KMS-11 (cell line): Measurements from ENCODE around the gene HS3ST2.
"Not testable (repeated sequence)": the region's sequence is repeated elsewhere in the genome, so short reads cannot be mapped to it uniquely, and the experiment has no call there.

Experiments used
- H2AFZ ChIP-seq: fragments of 200-600 bp; sonication (generic); 2 replicates; pipeline ENCODE4 v1.6.1; 2016; ENCODE audit warnings: antibody characterized with exemption, mixed run types, low read depth
- H3K27ac ChIP-seq: fragments of 200-600 bp; sonication (generic); 2 replicates; pipeline ENCODE4 v1.6.1; 2016; ENCODE audit warnings: mild to moderate bottlenecking, mixed run types
- H3K27me3 ChIP-seq: fragments of 200-600 bp; sonication (generic); 2 replicates; pipeline ENCODE4 v1.6.1; 2017; ENCODE audit warnings: mild to moderate bottlenecking, low read depth, mixed run types, moderate library complexity; ENCODE audit not compliant: insufficient read depth
- H3K36me3 ChIP-seq: fragments of 200-600 bp; sonication (generic); 2 replicates; pipeline ENCODE4 v1.6.1; 2017; ENCODE audit warnings: mild to moderate bottlenecking, mixed run types; ENCODE audit not compliant: insufficient read depth
- H3K4me1 ChIP-seq: fragments of 200-600 bp; sonication (generic); 2 replicates; pipeline ENCODE4 v1.6.1; 2016; ENCODE audit warnings: mild to moderate bottlenecking, low read depth, mixed run types; ENCODE audit not compliant: poor library complexity, severe bottlenecking
- H3K4me2 ChIP-seq: fragments of 200-600 bp; sonication (generic); 2 replicates; pipeline ENCODE4 v1.7.0; 2016; ENCODE audit warnings: mild to moderate bottlenecking, mixed run types
- H3K4me3 ChIP-seq: fragments of 200-600 bp; sonication (generic); IDR thresholded peaks from 2 replicates; pipeline ENCODE4 v1.6.1; 2017; ENCODE audit warnings: low read depth, low read length, mixed read lengths; ENCODE audit not compliant: insufficient read depth
- H3K79me2 ChIP-seq: fragments of 200-600 bp; sonication (generic); 2 replicates; pipeline ENCODE4 v1.6.1; 2016; ENCODE audit warnings: low read depth, mixed run types; ENCODE audit not compliant: insufficient read depth
- H3K9ac ChIP-seq: fragments of 200-600 bp; sonication (generic); 2 replicates; pipeline ENCODE4 v1.6.1; 2016; ENCODE audit warnings: mild to moderate bottlenecking, mixed run types
- H4K20me1 ChIP-seq: fragments of 200-600 bp; sonication (generic); 2 replicates; pipeline ENCODE4 v1.6.1; 2016; ENCODE audit warnings: mild to moderate bottlenecking, mixed run types; ENCODE audit not compliant: insufficient read depth
- TF ChIP-seq, protein P1 (sequence below): fragments of 200-600 bp; sonication (generic); conservative IDR thresholded peaks from 2 replicates; pipeline ENCODE4 v1.6.1; 2017; ENCODE audit warnings: low read depth, mild to moderate bottlenecking, antibody characterized with exemption, low read length, moderate library complexity, mixed read lengths

The HS3ST2 gene

GRCh38 chr16:22838681-22839080, 24.7 kb downstream of the HS3ST2 start:
- no peaks in the 10 kb centered on the region for H3K36me3 ChIP-seq
- no peaks in the 10 kb centered on the region for H4K20me1 ChIP-seq
- no peak overlapping the region for H3K9ac ChIP-seq
- H3K79me2 ChIP-seq = no peaks in the 10 kb centered on the region
- no peak overlapping the region for H3K4me2 ChIP-seq
- no peaks in the 10 kb centered on the region for H3K27me3 ChIP-seq
- no peaks in the 10 kb centered on the region for H3K4me1 ChIP-seq
- no peak overlapping the region for H3K27ac ChIP-seq
- TF ChIP-seq, protein P1, sequence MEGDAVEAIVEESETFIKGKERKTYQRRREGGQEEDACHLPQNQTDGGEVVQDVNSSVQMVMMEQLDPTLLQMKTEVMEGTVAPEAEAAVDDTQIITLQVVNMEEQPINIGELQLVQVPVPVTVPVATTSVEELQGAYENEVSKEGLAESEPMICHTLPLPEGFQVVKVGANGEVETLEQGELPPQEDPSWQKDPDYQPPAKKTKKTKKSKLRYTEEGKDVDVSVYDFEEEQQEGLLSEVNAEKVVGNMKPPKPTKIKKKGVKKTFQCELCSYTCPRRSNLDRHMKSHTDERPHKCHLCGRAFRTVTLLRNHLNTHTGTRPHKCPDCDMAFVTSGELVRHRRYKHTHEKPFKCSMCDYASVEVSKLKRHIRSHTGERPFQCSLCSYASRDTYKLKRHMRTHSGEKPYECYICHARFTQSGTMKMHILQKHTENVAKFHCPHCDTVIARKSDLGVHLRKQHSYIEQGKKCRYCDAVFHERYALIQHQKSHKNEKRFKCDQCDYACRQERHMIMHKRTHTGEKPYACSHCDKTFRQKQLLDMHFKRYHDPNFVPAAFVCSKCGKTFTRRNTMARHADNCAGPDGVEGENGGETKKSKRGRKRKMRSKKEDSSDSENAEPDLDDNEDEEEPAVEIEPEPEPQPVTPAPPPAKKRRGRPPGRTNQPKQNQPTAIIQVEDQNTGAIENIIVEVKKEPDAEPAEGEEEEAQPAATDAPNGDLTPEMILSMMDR = no peak
- H2AFZ ChIP-seq = no peak overlapping the region
- no peak overlapping the region for H3K4me3 ChIP-seq

GRCh38 chr16:22842031-22842430, 28.1 kb downstream of the HS3ST2 start:
- H3K27ac ChIP-seq, H3K4me1 ChIP-seq, H3K79me2 ChIP-seq: not testable (repeated sequence)

DNA sequence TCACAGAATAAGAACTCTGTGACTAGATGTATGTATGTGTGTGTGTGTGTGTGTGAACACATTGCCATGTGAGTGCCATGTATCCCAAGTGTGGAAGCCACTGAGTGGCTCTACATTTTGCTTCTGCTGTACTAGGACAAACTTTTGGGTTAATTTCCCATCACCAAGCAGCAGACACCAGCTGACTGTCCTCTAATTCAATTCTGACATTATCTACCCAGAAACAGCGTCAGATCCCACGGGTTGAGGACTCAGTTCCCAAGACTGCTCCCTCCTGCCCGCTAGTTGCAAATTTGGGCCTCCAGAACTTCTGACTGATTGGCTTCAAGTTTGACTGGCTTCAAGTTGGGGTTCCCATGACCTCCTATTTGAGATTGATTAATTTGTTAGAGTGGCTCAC, 29.2 kb downstream of the HS3ST2 start:
- H3K79me2 ChIP-seq = no peaks in the 10 kb centered on the region
- H3K27me3 ChIP-seq = no peaks in the 10 kb centered on the region
- TF ChIP-seq, protein P1 = no peak
- no peak overlapping the region for H3K4me2 ChIP-seq
- H3K4me3 ChIP-seq = no peak overlapping the region
- H4K20me1 ChIP-seq = no peaks in the 10 kb centered on the region
- H3K27ac ChIP-seq = no peak overlapping the region
- H3K36me3 ChIP-seq = no peaks in the 10 kb centered on the region
- no peaks in the 10 kb centered on the region for H3K4me1 ChIP-seq
- H3K9ac ChIP-seq = no peak overlapping the region
- H2AFZ ChIP-seq = no peak overlapping the region

More at GRCh38 chr16:22842031-22842430, 28.1 kb downstream of the HS3ST2 start:
- not testable (repeated sequence) for H3K9ac ChIP-seq, H3K4me2 ChIP-seq, H2AFZ ChIP-seq, H3K36me3 ChIP-seq, H4K20me1 ChIP-seq, H3K27me3 ChIP-seq, H3K4me3 ChIP-seq

- no peak overlapping the region for H2AFZ ChIP-seq
- H3K4me2 ChIP-seq = no peak overlapping the region
- H3K36me3 ChIP-seq = no peaks in the 10 kb centered on the region
- H3K27me3 ChIP-seq = no peaks in the 10 kb centered on the region
- H3K9ac ChIP-seq = no peak overlapping the region
- TF ChIP-seq, protein P1 = no peak
- no peaks in the 10 kb centered on the region for H3K4me1 ChIP-seq
- H3K27ac ChIP-seq = no peak overlapping the region
- H3K4me3 ChIP-seq = no peak overlapping the region
- no peaks in the 10 kb centered on the region for H4K20me1 ChIP-seq
- no peaks in the 10 kb centered on the region for H3K79me2 ChIP-seq
These were observed 29.9 kb downstream of the HS3ST2 start for GRCh38 chr16:22843856-22844255.

DNA sequence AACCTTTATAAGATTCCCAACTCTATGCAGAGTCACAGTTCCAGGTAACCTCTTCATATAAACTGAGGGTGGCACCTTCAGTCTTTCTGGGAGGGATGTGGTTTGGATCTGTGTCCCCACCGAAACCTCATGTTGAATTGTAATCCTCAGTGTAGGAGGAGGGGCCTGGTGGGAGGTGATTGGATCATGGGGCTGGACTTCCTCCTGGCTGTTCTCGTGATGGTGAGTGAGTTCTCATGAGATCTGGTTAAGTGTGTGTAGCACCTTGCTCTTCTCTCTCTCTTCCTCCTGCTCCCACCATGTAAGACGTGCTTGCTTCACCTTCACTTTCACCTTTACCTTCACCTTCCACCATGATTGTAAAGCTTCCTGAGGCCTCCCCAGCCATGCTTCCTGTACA, 30.5 kb downstream of the HS3ST2 start:
- TF ChIP-seq, protein P1 = no peak
- H3K4me2 ChIP-seq = no peak overlapping the region

More for the DNA sequence above, 30.5 kb downstream of the HS3ST2 start:
- no peak overlapping the region for H3K27ac ChIP-seq
- no peaks in the 10 kb centered on the region for H4K20me1 ChIP-seq
- no peaks in the 10 kb centered on the region for H3K79me2 ChIP-seq
- no peaks in the 10 kb centered on the region for H3K36me3 ChIP-seq
- no peak overlapping the region for H2AFZ ChIP-seq
- H3K9ac ChIP-seq = no peak overlapping the region
- no peaks in the 10 kb centered on the region for H3K27me3 ChIP-seq
- H3K4me1 ChIP-seq = no peaks in the 10 kb centered on the region
- H3K4me3 ChIP-seq = no peak overlapping the region
